OCI-M1 (cell line): ENCODE measurements around the gene CXCL3.
A peak's percentile ranks its signal among the peaks of the same experiment; 100 is the strongest.

Experiments
- DNase-seq: peaks from one replicate; lab custom pipeline; 2025; lab: John Stamatoyannopoulos, UW

Gene CXCL3

GRCh38 chr4:74055498-74055897 is 17.0 kb upstream of the CXCL3 start:
- peak; percentile 35 for DNase-seq

- no peak for DNase-seq
Measured at GRCh38 chr4:74055096-74055495, 16.6 kb upstream of the CXCL3 start.

DNA sequence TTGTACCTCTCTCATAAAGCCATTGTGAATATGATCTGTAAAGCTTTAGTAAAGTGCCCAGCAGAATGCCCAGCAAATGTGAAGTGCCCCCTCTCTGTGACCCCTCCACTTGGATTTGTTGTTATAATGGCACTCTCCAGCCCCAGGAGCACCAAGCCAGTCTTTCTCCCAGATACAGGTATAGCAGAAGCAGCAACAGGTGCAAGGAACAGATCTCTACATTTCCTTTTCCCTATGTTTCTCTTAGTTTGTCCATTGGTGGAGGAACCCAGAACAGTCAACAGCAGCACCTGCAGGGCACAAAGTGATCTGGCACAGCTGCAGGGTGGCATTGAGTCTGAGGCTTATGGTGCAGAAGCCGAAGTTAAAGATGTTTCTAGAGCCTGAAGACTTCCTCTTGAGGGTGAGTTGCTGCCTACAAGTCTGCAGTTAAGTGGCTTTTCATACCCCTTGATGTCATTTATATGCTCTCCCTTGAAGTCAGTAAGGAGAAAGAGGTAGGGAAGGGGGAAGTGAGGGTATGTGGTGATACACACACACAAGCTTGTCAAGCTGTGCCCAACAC is 16.1 kb upstream of the CXCL3 start:
- peak; percentile 34 for DNase-seq

- no peak for DNase-seq
Measured at GRCh38 chr4:74047152-74047551, 8.7 kb upstream of the CXCL3 start.

- DNase-seq, result no peak
Measured at GRCh38 chr4:74045772-74046171, 7.3 kb upstream of the CXCL3 start.

DNA sequence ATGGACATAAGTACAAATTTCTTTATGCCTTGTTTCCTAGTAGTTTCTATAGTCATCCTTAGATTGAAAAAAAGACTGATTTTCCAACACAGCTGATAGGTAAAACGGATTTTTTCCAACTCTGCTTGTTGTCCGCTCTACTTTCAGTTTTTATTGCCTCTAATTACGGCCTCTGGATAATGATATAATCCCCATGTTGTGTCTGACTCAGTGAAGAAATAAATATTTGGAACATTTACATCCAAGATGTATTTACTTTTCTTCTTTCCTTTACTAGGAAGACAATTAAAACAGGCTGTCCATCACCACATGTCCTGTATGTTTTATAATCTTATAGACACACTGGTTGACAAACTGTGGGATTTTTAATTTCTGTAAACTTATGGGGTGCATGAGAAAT is 6.8 kb upstream of the CXCL3 start:
- DNase-seq, result no peak

GRCh38 chr4:74044677-74045076 is 6.2 kb upstream of the CXCL3 start:
- DNase-seq, result no peak

DNA sequence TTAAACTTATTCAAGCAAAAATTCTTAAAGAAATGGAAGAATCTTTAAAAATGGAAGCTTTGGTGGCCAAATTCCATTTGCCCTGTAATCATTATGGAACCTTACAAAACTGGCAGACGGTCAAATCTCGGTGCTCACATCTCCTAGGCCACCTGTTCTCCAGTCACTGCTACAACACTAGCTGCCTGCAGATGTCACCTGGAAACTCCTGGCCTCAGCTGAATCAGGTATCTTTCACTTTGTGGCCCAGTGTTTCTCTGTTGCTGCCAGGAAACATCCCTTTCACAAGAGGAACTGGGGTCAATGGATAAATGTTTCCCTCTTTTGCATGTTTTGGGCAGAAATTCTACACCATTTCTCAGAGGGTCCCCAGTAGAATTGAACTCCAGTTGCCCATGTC is 4.2 kb upstream of the CXCL3 start:
- DNase-seq, result no peak

DNA sequence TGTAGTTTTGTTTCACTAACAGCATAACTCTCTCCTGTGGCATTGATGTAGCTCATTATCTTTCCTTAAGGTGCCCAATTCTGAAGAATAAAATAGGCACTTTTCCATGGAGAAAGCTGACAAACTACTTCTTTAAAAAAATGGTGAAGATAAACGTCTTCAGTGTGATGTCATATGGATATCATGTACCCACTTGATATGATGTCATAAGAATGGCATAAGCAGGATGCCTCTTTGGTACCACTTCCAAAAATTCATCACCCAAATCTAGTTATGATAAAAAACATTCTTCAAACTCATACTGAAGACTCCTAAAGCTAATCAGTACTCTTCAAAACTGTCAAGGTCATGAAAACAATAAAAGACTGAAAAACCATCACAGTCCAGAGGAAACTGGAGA is 2.9 kb upstream of the CXCL3 start:
- DNase-seq, result no peak

DNA sequence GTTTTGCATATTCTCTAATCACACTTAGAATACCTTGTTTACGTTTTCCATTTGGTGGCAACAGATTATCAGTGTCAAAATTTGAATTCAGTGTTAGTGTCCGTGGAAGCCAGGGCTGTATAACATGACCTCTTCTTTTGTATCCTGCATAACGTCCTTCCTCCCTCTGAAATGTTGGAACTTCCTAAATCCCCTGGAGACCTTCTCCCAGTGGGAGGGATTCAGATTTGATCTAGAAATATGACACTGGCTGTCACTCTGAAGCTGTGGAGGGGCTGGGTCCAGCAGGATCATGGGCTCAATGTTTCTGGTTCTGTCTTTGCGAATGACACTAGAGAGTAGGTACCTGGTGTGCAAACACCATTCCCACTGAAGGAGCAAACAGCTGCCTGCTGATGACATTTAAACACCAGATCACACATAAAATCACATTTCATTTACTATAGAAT is 850 bp upstream of the CXCL3 start:
- peak; percentile 50 for DNase-seq

GRCh38 chr4:74038086-74038424 is 434 bp downstream of the CXCL3 start:
- DNase-seq, result no peak

- peak; percentile 40 for DNase-seq
Measured at GRCh38 chr4:74037076-74037955, 1.2 kb downstream of the CXCL3 start.

GRCh38 chr4:74033739-74034138 is 4.8 kb downstream of the CXCL3 start:
- no peak for DNase-seq

DNA sequence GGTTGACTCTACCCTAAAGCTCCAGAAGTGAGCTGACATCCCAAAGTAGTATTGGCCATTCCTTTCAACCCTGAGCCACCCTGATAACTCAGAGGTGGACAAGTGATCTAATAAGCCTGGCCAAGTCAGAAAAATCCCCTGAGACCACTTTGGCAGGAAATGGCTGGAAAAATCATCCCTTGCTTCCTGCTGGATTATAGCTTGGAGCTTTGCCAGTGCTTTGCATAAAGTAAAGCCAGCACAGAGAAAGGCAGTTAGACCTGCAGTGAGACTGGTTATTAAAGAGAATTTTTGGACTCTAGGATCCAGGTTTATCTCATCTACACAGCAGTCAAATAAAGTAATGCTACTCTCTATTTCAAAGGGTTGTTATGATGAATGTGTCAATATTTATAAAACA is 6.4 kb downstream of the CXCL3 start:
- no peak for DNase-seq

DNA sequence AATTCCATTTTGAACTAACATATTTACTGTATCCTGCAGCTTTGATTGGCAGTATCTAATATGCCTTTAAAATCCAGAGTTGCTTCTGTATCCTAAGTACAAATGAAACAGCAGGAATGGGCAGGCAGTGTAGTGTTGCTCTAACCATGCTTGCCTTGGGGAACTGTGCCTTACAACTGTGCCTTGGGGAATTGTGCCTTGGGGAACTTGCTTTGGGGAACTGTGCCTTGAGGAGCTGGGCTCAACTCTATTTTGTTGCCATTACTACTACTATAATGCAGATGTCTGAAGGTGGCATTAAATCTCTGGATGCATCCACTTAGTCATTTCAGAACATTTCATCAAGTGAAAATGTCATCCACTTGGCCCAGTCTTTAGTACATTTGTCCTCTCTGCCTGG is 6.9 kb downstream of the CXCL3 start:
- DNase-seq, result no peak

GRCh38 chr4:74030285-74030684 is 8.2 kb downstream of the CXCL3 start:
- no peak for DNase-seq

DNA sequence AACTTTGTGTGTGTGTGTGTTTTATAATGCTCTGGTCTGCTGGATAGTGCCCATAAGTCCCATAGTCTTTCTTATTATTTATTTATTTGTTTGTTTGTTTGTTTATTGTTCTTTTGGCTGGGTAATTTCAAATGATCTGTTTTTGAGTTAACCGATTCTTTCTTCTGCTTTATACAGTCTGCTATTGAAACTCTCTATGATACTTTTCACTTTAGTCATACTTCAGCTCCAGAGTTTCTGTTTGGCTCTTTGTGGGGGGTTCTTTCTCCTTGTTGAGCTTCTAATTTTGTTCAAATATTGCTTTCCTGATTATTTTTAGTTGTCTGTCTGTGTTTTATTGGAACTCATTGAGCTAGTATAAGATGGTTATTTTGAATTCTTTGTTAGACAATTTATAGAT is 10.0 kb downstream of the CXCL3 start:
- no peak for DNase-seq

DNA sequence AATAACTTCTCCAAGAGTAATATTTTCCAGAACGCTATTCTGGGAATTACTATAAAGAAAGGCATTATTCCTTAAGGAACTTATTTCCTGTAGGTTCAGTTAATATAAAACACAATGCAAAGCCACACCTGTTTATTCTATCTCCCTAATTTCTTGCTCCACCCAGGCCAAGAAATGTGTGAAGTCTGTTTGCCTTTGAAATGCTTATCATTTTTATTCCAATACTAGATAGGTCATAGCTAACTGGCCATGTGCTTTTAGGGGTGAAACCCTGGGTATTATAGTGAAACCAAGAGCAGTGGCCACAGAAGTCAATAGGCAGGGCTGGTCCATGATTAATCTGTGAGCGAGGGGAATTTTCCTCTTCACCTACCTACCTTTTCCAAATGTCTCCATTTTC is 14.8 kb downstream of the CXCL3 start:
- no peak for DNase-seq

DNA sequence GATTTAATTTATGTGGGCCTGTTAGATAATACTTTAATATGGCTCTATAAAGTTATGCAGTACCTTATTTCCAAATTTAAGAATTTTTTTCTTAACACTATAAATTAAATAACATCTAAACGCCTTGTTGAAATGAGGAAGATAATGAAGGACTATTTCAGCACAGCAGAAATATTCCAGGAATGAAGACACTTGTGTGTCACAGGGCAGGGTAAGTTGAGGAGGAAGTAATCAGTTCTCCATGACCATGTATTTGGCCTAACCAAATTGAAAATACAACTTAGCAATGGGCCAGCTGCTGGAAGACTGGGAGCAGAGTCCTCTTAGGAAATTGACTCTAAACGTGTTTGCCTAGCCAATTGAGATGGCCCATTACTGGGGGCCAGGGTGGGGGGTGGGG is 16.9 kb downstream of the CXCL3 start:
- no peak for DNase-seq

GRCh38 chr4:74018771-74019170 is 19.7 kb downstream of the CXCL3 start:
- no peak for DNase-seq

DNA sequence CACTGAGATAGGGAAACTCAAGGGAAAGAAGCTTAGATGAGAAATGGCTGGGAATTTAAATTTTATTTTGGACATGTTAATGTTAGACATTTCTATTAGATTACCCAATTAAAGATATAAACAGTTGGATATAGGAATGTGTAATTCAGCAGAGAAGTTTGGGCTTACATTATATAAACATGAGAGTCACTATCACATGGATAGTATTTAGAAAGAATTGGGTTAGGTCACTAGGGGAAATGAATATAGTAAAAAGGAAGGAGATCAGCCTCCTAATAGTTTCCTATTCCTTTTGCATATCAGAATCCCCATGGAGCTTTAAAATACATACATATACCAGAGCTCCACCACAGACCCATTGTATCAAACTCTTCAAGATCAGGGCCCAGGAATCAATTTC is 20.4 kb downstream of the CXCL3 start:
- DNase-seq, result no peak

DNA sequence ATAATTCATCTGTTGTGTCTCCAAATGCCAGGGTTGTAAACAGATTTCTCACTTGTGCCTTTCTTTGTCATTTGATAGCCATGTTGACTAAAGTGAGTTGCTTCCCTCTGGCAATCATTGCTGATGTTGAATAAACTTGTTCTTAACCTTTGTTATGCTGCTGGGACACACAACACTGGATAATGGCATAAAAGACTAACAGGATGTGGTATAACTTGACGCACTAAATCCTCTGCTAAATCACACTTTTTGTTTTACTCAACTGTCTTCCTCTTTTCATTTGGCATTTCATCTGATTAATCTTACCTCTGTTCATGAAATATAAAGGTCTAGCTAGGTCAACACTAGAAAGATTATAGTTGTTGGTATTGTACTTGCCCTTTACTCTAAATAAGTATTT is 22.4 kb downstream of the CXCL3 start:
- no peak for DNase-seq

- no peak for DNase-seq
Measured at GRCh38 chr4:74015126-74015780, 23.2 kb downstream of the CXCL3 start.
